Body of pancreas (tissue), 4 donors: Measurements from ENCODE around the gene TAS2R9. TPM values are rescaled to one million over a fixed set of nuclear protein-coding genes. Genes with fewer than 3 reads are reported as not detected.

Experiments used
- ATAC-seq: fragments of 150-250 bp; one replicate; pipeline ENCODE4 v1.9.1; 2016
- DNase-seq, 4 donors: peaks; one replicate each; pipeline ENCODE4 v3.0.0-alpha.2; 2019
- H3K27ac ChIP-seq, 4 donors: fragments of 200-600 bp; sonication (generic); 1 replicate in 3 of 4; 2 replicates in 1 of 4; pipeline versions ENCODE4 v1.5.1 to v1.6.1; 2016 to 2019; ENCODE audit warnings: mild to moderate bottlenecking in 1 of 4, mixed read lengths in 1 of 4, moderate library complexity in 1 of 4
- H3K27me3 ChIP-seq, 2 donors: fragments of 200-600 bp; sonication (generic); one replicate each; pipeline ENCODE4 v1.6.0; 2016; ENCODE audit warnings: mild to moderate bottlenecking in 1 of 2
- H3K36me3 ChIP-seq, 2 donors: fragments of 200-600 bp; sonication (generic); replicated peaks in 1 of 2; 2 replicates each; pipeline ENCODE4 v1.5.1; 2016; ENCODE audit warnings: low read depth in 2 of 2; ENCODE audit not compliant: insufficient read depth in 1 of 2
- H3K4me1 ChIP-seq: fragments of 200-600 bp; sonication (generic); one replicate; pipeline ENCODE4 v1.6.0; 2016
- H3K4me3 ChIP-seq, 2 donors: fragments of 200-600 bp; sonication (generic); 1 replicate in 1 of 2; 2 replicates in 1 of 2; pipeline ENCODE4 v1.5.1; 2016 to 2019
- H3K9me3 ChIP-seq, 3 donors: fragments of 200-600 bp; sonication (generic); 1 replicate in 2 of 3; 2 replicates in 1 of 3; pipeline ENCODE4 v1.5.1; 2016
- CTCF ChIP-seq, 7 experiments: fragments of 450-650 bp in 4 of 7; fragments of 200-600 bp in 3 of 7; sonication (generic) in 3 of 7; IDR thresholded peaks; one replicate each; pipeline ENCODE4 v1.5.1; 2016 to 2019; ENCODE audit warnings: antibody characterized with exemption in 7 of 7
- POLR2A ChIP-seq, 3 donors: fragments of 450-650 bp; IDR thresholded peaks; one replicate each; pipeline ENCODE4 v1.6.1; 2016; ENCODE audit warnings: antibody characterized with exemption in 3 of 3, mild to moderate bottlenecking in 2 of 3
- WGBS, 2 donors: methylation state at CpG; one replicate each; pipeline ENCODE4 v1.1.5; 2017; 5-methylcytosine and 5-hydroxymethylcytosine counted together
- intact Hi-C: fragments of 100-400 bp; cut with DNase I; formaldehyde crosslinking; loops from one replicate; pipeline ENCODE4 v1.15.1; 2023
- small RNA-seq: library from RNA; depleted of rRNA; stranded (forward); fragments of <200 nt; gene quantifications from one replicate; pipeline ENCODE3, GENCODE V24; 2016
- total RNA-seq, 2 donors: library from RNA; depleted of rRNA; stranded (reverse); fragments of >200 nt; gene quantifications; one replicate each; pipeline ENCODE4 v1.1.0, GENCODE V29; 2016

TAS2R9 gene
- total RNA-seq, 2 donors from 2014 or later, result not detected

- intact Hi-C loops, result loop anchor here (5.0 to 10.0 kb wide), 2 partner anchors 431 to 714 kb away; no protein-coding TSS in a partner anchor
- Histone ChIP-seq H3K4me1 (no peaks in the 10 kb centered on the region), H3K27ac (no peak overlapping the region), H3K4me3 (no peak overlapping the region), H3K27me3 (peaks cover 3 to 5% of the 10 kb centered on the region in 2 donors), H3K36me3 (no peaks in the 10 kb centered on the region), H3K9me3 (no peaks in the 10 kb centered on the region)
- DNase-seq (no peak), ATAC-seq (no peak)
- TF ChIP-seq CTCF (IDR thresholded peaks at IDR 0.05) (peak in 6 of 7 experiments; percentile 46 to 82 (median 79)), POLR2A (IDR thresholded peaks at IDR 0.05) (no peak)
- 0% methylated on average over 1 of the region's 1 CpG for WGBS, 2 donors
Observed at GRCh38 chr12:10771132-10771733, 38.7 kb downstream of the TAS2R9 start.

GRCh38 chr12:10759657-10760056, 50.3 kb downstream of the TAS2R9 start:
- Histone ChIP-seq H3K36me3 (no peaks in the 10 kb centered on the region), H3K4me3 (no peak overlapping the region), H3K4me1 (no peaks in the 10 kb centered on the region), H3K27ac (no peak overlapping the region), H3K9me3 (peaks cover 0 to 7% (median 0%) of the 10 kb centered on the region in 3 donors), H3K27me3 (peaks cover 0 to 4% of the 10 kb centered on the region in 2 donors)
- DNase-seq (no peak), ATAC-seq (no peak)
- TF ChIP-seq CTCF (IDR thresholded peaks at IDR 0.05) (no peak), POLR2A (IDR thresholded peaks at IDR 0.05) (no peak)
- WGBS, 2 donors, result 19 to 22% methylated on average over 2 of the region's 2 CpGs
- intact Hi-C loops, result no loop called here

Small RNAs within 50 kb of the gene (small RNA-seq; reads per million reads assigned to genes)
- gene PRR4, result not detected

Other genes with a start within 250 kb of the TAS2R9 start
- gene MAGOHB, start 196.6 kb downstream of the TAS2R9 start, total RNA-seq, result 10 to 100 TPM; 16.9 to 17.5 TPM
- gene STYK1, start 136.1 kb downstream of the TAS2R9 start, total RNA-seq, result under 1 TPM in 1 of 2 donors, not detected in 1; 0.26 TPM
- gene YBX3, start 86.8 kb downstream of the TAS2R9 start, total RNA-seq, result 100 to 1,000 TPM; 293 to 403 TPM
- gene TAS2R7, start 7.5 kb downstream of the TAS2R9 start, total RNA-seq, result not detected
- gene TAS2R8, start 2.9 kb downstream of the TAS2R9 start, total RNA-seq, result not detected
- under 1 TPM in 1 of 2 donors, not detected in 1; 0.52 TPM for gene TAS2R10, start 16.2 kb upstream of the TAS2R9 start, total RNA-seq
- 1 to 10 TPM in 1 of 2 donors, not detected in 1; 3.4 TPM for gene PRR4, start 39.3 kb upstream of the TAS2R9 start, total RNA-seq
- gene PRH1, start 74.1 kb upstream of the TAS2R9 start, total RNA-seq, result 100 to 1,000 TPM in 1 of 2 donors, 10 to 100 TPM in 1; 16.6 to 106 TPM
- 1 to 10 TPM; 2.3 to 3.1 TPM for gene TAS2R13, start 99.4 kb upstream of the TAS2R9 start, total RNA-seq
- not detected for gene PRH2, start 119.1 kb upstream of the TAS2R9 start, total RNA-seq
- 1 to 10 TPM; 4.0 to 4.9 TPM for gene TAS2R14, start 129.1 kb upstream of the TAS2R9 start, total RNA-seq
- gene TAS2R50, start 176.7 kb upstream of the TAS2R9 start, total RNA-seq, result 1 to 10 TPM; 3.1 to 3.3 TPM
- 1 to 10 TPM; 2.6 to 7.5 TPM for gene TAS2R20, start 188.1 kb upstream of the TAS2R9 start, total RNA-seq
- 1 to 10 TPM; 3.0 to 4.2 TPM for gene TAS2R19, start 212.5 kb upstream of the TAS2R9 start, total RNA-seq
- gene TAS2R31, start 221.2 kb upstream of the TAS2R9 start, total RNA-seq, result 1 to 10 TPM; 7.0 to 8.9 TPM